Activated CD8-positive, alpha-beta memory T cell treated with anti-CD3 and anti-CD28 coated beads, Interleukin-2, amount 10 ng/mL, durations not matched to agents 7 days and 5 days (primary cell): Measurements from ENCODE around the gene MINDY4. TPM values are rescaled to one million over a fixed set of nuclear protein-coding genes. Genes with fewer than 3 reads are reported as not detected.
"Not testable (repeated sequence)": the region's sequence is repeated elsewhere in the genome, so short reads cannot be mapped to it uniquely, and the experiment has no call there.

Experiments
- ATAC-seq: fragments of 150-1000 bp; cut with Tn5 transposase; one replicate; pipeline ENCODE4 v1.10.0; 2021; ENCODE audit warnings: moderate library complexity
- CTCF ChIA-PET: fragments of 350-600 bp; sonication (Branson Sonifier 250); formaldehyde crosslinking; loops from one replicate; lab custom pipeline; 2021; ENCODE audit warnings: antibody characterized with exemption; lab: Charles Lee
- DNase-seq: peaks from one replicate; pipeline ENCODE4 v3.0.0-alpha.2; 2020
- H3K27ac Mint-ChIP-seq: one replicate; pipeline ENCODE4 v1.8.0; 2021; ENCODE audit warnings: mild to moderate bottlenecking, mixed read lengths
- H3K27me3 Mint-ChIP-seq: one replicate; pipeline ENCODE4 v1.8.0; 2021; ENCODE audit warnings: mixed read lengths
- H3K36me3 Mint-ChIP-seq: one replicate; pipeline ENCODE4 v1.8.0; 2021; ENCODE audit warnings: mild to moderate bottlenecking, mixed read lengths
- H3K4me1 Mint-ChIP-seq: one replicate; pipeline ENCODE4 v1.8.0; 2021; ENCODE audit warnings: mixed read lengths
- H3K4me3 Mint-ChIP-seq: one replicate; pipeline ENCODE4 v1.8.0; 2021; ENCODE audit warnings: mild to moderate bottlenecking, moderate library complexity, mixed read lengths
- H3K9me3 Mint-ChIP-seq: one replicate; pipeline ENCODE4 v1.8.0; 2022; ENCODE audit warnings: low read depth, mixed read lengths
- total RNA-seq, 2 experiments: library from RNA; stranded (reverse); gene quantifications; one replicate each; pipeline ENCODE4 v1.2.3, GENCODE V29; 2021

Gene MINDY4
- total RNA-seq, 2 experiments from 2014 or later = 1.1 to 1.3 TPM

- no peak overlapping the region for H3K27ac Mint-ChIP-seq
- H3K9me3 Mint-ChIP-seq = no peaks in the 10 kb centered on the region
These were observed 34.7 kb downstream of the MINDY4 start for GRCh38 chr7:30805931-30806330.

GRCh38 chr7:30807477-30807876 is 36.3 kb downstream of the MINDY4 start:
- DNase-seq, H3K4me3 Mint-ChIP-seq, CTCF ChIA-PET, H3K27ac Mint-ChIP-seq, H3K36me3 Mint-ChIP-seq, H3K9me3 Mint-ChIP-seq, H3K4me1 Mint-ChIP-seq, H3K27me3 Mint-ChIP-seq, ATAC-seq: not testable (repeated sequence)

More at GRCh38 chr7:30805931-30806330, 34.7 kb downstream of the MINDY4 start:
- Mint-ChIP-seq H3K36me3 (no peaks in the 10 kb centered on the region), H3K27me3 (no peaks in the 10 kb centered on the region), H3K4me1 (peaks cover 4% of the 10 kb centered on the region), H3K4me3 (no peak overlapping the region)
- ATAC-seq (no peak), DNase-seq (no peak)
- CTCF ChIA-PET = no interaction called here

- H3K27ac Mint-ChIP-seq, H3K36me3 Mint-ChIP-seq, CTCF ChIA-PET, ATAC-seq, H3K4me3 Mint-ChIP-seq, H3K27me3 Mint-ChIP-seq, DNase-seq, H3K4me1 Mint-ChIP-seq, H3K9me3 Mint-ChIP-seq: not testable (repeated sequence)
These were observed 36.7 kb downstream of the MINDY4 start for GRCh38 chr7:30807941-30808340.

- DNase-seq (no peak), ATAC-seq (no peak)
- no peak overlapping the region for H3K4me3 Mint-ChIP-seq
- no peaks in the 10 kb centered on the region for H3K4me1 Mint-ChIP-seq
- no peaks in the 10 kb centered on the region for H3K36me3 Mint-ChIP-seq
- H3K27ac Mint-ChIP-seq = no peak overlapping the region
- no peaks in the 10 kb centered on the region for H3K9me3 Mint-ChIP-seq
- CTCF ChIA-PET = interaction anchor here (1.0 kb wide), 1 partner anchor 128 kb away, joined by 3 read pairs; no protein-coding TSS in a partner anchor
- no peaks in the 10 kb centered on the region for H3K27me3 Mint-ChIP-seq
These were observed 39.8 kb downstream of the MINDY4 start for GRCh38 chr7:30810986-30811385.

- no peaks in the 10 kb centered on the region for H3K9me3 Mint-ChIP-seq
- CTCF ChIA-PET = interaction anchor here (0.6 kb wide), 1 partner anchor 910 kb away, joined by 3 read pairs; no protein-coding TSS in a partner anchor
- no peak overlapping the region for H3K4me3 Mint-ChIP-seq
- no peaks in the 10 kb centered on the region for H3K36me3 Mint-ChIP-seq
- DNase-seq = no peak
- no peaks in the 10 kb centered on the region for H3K27me3 Mint-ChIP-seq
- no peak overlapping the region for H3K27ac Mint-ChIP-seq
- ATAC-seq = no peak
- no peaks in the 10 kb centered on the region for H3K4me1 Mint-ChIP-seq
These were observed 41.5 kb downstream of the MINDY4 start for GRCh38 chr7:30812676-30813075.

- H3K27me3 Mint-ChIP-seq = no peaks in the 10 kb centered on the region
- H3K9me3 Mint-ChIP-seq = no peaks in the 10 kb centered on the region
- no peak for DNase-seq
- no peaks in the 10 kb centered on the region for H3K36me3 Mint-ChIP-seq
- CTCF ChIA-PET = no interaction called here
- no peak overlapping the region for H3K27ac Mint-ChIP-seq
- ATAC-seq = no peak
- no peaks in the 10 kb centered on the region for H3K4me1 Mint-ChIP-seq
- no peak overlapping the region for H3K4me3 Mint-ChIP-seq
These were observed 42.2 kb downstream of the MINDY4 start for GRCh38 chr7:30813466-30813865.

GRCh38 chr7:30814700-30815387 is 43.6 kb downstream of the MINDY4 start:
- Mint-ChIP-seq H3K36me3 (no peaks in the 10 kb centered on the region), H3K27ac (no peak overlapping the region), H3K27me3 (no peaks in the 10 kb centered on the region), H3K4me3 (no peak overlapping the region), H3K4me1 (no peaks in the 10 kb centered on the region), H3K9me3 (no peaks in the 10 kb centered on the region)
- DNase-seq = no peak
- CTCF ChIA-PET = no interaction called here
- no peak for ATAC-seq

GRCh38 chr7:30815388-30815854 is 44.2 kb downstream of the MINDY4 start:
- ATAC-seq (no peak), DNase-seq (no peak)
- Mint-ChIP-seq H3K9me3 (no peaks in the 10 kb centered on the region), H3K36me3 (no peaks in the 10 kb centered on the region), H3K4me1 (no peaks in the 10 kb centered on the region), H3K27ac (no peak overlapping the region), H3K27me3 (no peaks in the 10 kb centered on the region), H3K4me3 (no peak overlapping the region)
- CTCF ChIA-PET = no interaction called here

GRCh38 chr7:30815951-30816644 is 44.9 kb downstream of the MINDY4 start:
- DNase-seq (no peak), ATAC-seq (no peak)
- CTCF ChIA-PET = interaction anchor here (1.5 kb wide), 1 partner anchor 306 kb away, joined by 4 read pairs; no protein-coding TSS in a partner anchor
- no peak overlapping the region for H3K27ac Mint-ChIP-seq
- no peaks in the 10 kb centered on the region for H3K27me3 Mint-ChIP-seq
- H3K9me3 Mint-ChIP-seq = no peaks in the 10 kb centered on the region
- H3K36me3 Mint-ChIP-seq = no peaks in the 10 kb centered on the region
- no peak overlapping the region for H3K4me3 Mint-ChIP-seq
- H3K4me1 Mint-ChIP-seq = no peaks in the 10 kb centered on the region

- Mint-ChIP-seq H3K36me3 (no peaks in the 10 kb centered on the region), H3K4me1 (no peaks in the 10 kb centered on the region)
- CTCF ChIA-PET = interaction anchor here (1.5 kb wide), 1 partner anchor 306 kb away, joined by 4 read pairs; no protein-coding TSS in a partner anchor
These were observed 45.6 kb downstream of the MINDY4 start for GRCh38 chr7:30816645-30817370.

GRCh38 chr7:30817371-30817767 is 46.2 kb downstream of the MINDY4 start:
- Mint-ChIP-seq H3K4me3 (no peak overlapping the region), H3K4me1 (no peaks in the 10 kb centered on the region), H3K36me3 (no peaks in the 10 kb centered on the region), H3K27me3 (peaks cover 2% of the 10 kb centered on the region), H3K9me3 (no peaks in the 10 kb centered on the region), H3K27ac (no peak overlapping the region)
- CTCF ChIA-PET = interaction anchor here (1.5 kb wide), 1 partner anchor 305 kb away, joined by 4 read pairs; no protein-coding TSS in a partner anchor
- no peak for ATAC-seq
- no peak for DNase-seq

More at GRCh38 chr7:30816645-30817370, 45.6 kb downstream of the MINDY4 start:
- no peaks in the 10 kb centered on the region for H3K9me3 Mint-ChIP-seq
- DNase-seq (no peak), ATAC-seq (no peak)
- H3K27me3 Mint-ChIP-seq = peaks cover 2% of the 10 kb centered on the region
- H3K4me3 Mint-ChIP-seq = no peak overlapping the region
- no peak overlapping the region for H3K27ac Mint-ChIP-seq

GRCh38 chr7:30824821-30825720 is 53.9 kb downstream of the MINDY4 start:
- ATAC-seq (no peak), DNase-seq (no peak)
- H3K9me3 Mint-ChIP-seq = no peaks in the 10 kb centered on the region
- H3K4me3 Mint-ChIP-seq = no peak overlapping the region
- peaks cover 2% of the 10 kb centered on the region for H3K36me3 Mint-ChIP-seq
- no peaks in the 10 kb centered on the region for H3K4me1 Mint-ChIP-seq
- H3K27me3 Mint-ChIP-seq = peaks cover 2% of the 10 kb centered on the region
- H3K27ac Mint-ChIP-seq = no peak overlapping the region
- CTCF ChIA-PET = no interaction called here
